ENCODE measurements around the gene GPR75.

The GPR75 gene

GRCh38 chr2:53859206-53860181, at the start of gene GPR75:
Gene GPR75, minus strand, starts transcription at chr2:53859967. Its CDS starts 5,211 bp downstream, at chr2:53854756.
- DNase-seq (ENCODE audit: low spot score): peak; percentile 82

DNA sequence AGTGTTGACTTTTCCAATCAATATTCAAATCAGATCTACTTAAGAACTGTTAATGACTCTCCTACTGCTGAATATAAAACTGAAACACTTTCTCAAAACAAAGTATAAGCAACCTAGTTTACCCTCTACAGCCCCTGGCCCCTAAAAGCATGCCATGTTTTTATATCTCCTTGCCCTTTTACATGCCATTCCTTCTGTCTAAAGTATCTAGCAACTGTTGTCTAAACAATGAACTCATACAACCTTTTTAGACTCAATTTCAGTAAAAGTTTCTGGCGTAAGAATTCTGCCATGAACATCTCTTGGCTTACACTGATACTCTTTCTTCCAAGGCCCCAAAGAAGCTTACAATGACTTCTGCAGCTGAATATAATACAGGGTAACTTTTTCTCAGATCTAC, 47.8 kb upstream of the GPR75 start:
- no peak for DNase-seq (ENCODE audit: low spot score)

GRCh38 chr2:53905396-53905795, 45.6 kb upstream of the GPR75 start:
- no peak for DNase-seq (ENCODE audit: low spot score)

DNA sequence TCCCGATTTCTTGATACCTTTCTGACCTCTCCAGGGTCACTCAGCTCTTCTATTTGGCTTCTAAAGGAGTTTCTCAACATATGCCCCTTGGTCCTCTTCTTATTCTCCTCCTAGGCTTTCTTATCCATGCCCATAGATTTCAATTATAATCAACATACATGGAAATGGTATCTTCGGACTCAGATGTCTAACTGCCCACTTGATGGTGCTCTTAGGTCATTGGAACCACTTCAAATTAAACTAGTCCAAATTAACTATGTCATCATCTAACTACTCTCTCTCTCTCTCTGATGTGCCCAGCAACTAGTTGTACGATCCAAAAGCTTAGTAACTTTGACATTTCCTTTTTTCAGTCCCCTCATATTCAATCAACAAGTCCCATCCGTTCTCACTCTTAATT, 43.2 kb upstream of the GPR75 start:
- no peak for DNase-seq (ENCODE audit: low spot score)

DNA sequence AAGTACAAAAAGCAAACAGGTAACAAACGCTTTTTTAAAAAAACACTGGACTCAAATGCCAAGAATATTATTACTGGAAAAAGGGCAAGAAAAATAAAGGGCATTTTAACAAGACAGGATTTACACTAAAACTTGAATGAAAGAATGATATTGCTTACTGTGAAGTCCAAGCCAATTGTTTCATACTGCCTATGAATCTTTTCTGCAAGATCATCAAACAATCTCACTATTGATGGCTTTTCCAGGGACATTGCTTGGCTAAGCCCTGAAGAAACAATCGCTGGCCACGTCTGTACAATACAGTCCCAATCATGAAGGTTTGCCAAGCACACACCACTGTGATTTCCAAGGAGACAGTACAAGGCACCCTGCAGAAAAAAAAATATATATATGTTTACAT, 41.4 kb upstream of the GPR75 start:
- no peak for DNase-seq (ENCODE audit: low spot score)

DNA sequence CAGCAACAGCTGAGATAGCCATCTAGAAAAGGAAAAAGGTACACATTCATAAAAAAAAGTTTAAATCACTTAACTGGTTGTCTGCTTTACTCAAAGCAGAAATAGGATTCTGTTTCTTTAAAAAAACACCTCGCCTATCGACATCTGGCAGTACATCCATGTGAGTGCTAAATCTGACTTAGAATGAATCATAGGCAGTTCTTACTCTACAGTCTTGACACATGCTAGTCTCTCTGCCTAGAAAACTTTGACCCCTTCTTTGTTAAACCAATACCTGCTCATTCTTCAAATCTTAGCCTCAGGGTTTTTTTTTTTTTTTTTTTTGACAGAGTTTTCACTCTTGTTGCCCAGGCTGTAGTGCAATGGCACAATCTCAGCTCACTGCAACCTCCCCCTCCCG, 37.1 kb upstream of the GPR75 start:
- peak; percentile 30 for DNase-seq (ENCODE audit: low spot score)

GRCh38 chr2:53886406-53887280, 26.9 kb upstream of the GPR75 start:
- DNase-seq (ENCODE audit: low spot score): no peak

GRCh38 chr2:53884883-53885282, 25.1 kb upstream of the GPR75 start:
- DNase-seq (ENCODE audit: low spot score): no peak

DNA sequence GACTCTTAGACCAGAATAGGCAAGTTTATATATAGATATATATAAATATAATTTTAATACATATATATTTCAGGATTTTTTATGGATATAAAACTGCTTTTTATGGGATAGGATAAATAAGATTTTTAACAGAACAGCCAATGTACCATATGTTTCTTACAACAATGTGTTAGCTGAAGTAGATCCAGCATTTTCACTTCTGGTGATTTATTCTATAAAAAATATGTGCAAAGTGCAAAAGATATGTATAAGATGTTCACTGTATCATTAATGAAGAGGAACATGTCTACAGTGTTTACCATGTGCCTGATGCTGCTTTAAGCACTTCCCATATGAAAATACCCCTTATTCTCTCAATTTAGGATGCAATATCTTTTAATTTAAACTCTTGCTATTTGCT, 22.2 kb upstream of the GPR75 start:
- no peak for DNase-seq (ENCODE audit: low spot score)

DNA sequence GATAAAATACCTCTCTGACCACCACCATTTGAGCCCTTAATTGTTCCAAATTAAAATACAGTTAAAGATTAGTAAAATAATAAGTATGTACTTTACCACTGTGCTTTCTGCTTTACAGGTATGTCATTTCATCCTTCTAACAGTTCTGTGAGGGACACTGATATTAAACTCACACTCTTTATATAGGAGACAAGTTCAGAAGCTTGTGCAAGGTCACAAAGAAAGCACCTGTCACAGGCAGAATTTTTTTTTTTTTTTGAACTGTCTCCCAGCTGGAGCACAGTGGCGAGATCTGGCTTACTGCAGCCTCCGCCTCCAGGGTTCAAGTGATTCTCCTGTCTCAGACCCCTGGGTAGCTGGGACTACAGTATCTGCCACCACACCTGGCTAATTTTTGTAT, 21.6 kb upstream of the GPR75 start:
- no peak for DNase-seq (ENCODE audit: low spot score)

DNA sequence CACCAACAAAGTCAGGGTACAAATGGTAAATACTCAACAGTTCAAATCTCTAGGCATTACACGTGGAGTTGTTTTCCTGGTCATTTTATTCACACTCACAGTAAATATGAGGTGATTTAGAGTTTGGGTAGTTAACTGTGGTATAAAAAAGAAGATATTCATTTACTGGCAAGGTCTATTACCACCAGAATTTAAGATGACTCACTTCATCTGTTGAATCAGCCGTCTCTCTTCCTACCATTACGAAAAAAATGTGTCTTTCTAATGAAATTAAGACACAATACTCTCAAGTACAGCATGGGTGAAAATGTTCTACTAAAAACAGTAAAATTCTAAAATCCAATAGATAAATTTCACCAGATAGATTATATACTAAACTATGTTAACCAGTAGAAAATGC, 21.0 kb upstream of the GPR75 start:
- peak; percentile 22 for DNase-seq (ENCODE audit: low spot score)

DNA sequence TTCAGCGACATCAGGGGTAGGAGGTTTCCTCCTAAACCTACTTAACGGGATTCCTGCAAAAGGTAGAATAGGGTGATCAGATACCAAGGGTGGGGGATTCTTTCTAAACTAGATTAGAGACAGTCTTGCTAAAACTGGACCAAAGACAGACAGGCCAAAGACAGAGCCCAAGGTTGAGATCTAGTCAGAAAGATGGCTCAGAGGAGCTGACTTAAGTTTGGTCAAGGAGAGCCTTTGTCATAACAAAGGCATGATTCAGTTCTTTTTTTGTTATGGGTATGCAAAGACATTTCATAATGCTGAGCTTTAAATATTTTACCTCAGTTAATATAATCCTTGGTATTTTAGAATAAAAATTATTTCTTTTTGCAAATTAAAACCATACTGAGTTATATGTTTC, 17.8 kb upstream of the GPR75 start:
- no peak for DNase-seq (ENCODE audit: low spot score)

DNA sequence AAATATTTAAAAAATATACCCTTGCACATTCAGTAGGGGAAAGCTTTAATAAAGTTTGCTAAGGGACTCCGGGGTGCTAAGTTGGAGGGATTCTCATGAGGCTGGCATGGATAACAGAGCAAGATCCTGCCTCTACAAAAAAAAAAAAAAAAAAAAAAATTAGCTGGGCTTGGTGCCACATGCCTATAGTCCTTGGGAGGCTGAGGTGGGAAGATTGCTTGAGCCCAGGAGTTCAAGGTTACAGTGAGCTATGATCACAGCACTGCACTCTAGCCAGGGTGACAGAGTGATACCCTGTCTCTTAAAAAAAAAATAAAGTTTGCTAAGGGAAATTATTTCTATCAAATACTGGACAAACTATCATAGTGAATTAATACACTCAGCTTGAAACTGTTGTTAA, 17.3 kb upstream of the GPR75 start:
- DNase-seq (ENCODE audit: low spot score): no peak

DNA sequence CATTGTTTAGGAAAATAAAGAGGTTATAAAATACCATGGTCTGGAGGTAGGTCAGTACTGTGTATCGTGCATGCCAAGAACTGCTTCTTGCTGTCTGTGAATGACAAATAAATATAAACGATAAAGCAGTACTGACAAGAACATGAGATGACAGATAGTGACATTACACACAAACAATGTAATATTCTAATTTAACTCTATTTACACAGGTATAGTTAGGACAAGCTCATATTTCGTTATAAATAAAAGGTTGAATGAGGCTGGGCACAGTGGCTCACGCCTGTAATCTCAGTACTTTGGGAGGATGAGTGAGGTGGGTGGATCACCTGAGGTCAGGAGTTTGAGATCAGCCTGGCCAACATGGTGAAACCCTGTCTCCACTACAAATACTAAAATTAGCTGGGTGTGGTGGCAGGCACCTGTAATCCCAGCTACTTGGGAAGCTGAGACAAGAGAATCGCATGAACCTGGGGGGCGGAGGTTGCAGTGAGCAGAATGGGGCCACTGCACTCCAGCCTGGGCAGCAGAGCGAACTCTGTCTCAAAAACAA, 14.7 kb upstream of the GPR75 start:
- DNase-seq (ENCODE audit: low spot score): no peak

DNA sequence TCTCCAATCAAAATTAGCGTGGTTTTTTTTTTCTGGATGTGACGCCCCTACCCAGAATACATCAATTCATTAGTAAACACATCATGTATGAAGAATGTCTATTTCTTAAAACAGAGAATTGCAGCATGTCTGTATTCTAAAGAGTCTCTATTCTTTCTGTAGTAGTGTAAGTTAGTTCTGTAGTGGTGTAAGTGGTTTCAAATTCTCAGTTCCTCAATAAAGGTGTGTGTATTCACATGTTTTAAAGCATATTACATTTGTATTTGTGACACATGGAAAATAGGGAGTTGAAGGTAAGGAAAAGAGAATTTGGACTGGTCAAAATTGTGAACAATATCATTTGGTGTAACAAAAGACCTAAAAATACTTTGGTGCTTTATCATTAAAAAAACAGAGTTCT, 8.0 kb upstream of the GPR75 start:
- no peak for DNase-seq (ENCODE audit: low spot score)

GRCh38 chr2:53867169-53867568, 7.4 kb upstream of the GPR75 start:
- no peak for DNase-seq (ENCODE audit: low spot score)

GRCh38 chr2:53865962-53866361, 6.2 kb upstream of the GPR75 start:
- DNase-seq (ENCODE audit: low spot score): no peak

- DNase-seq (ENCODE audit: low spot score): no peak
These were observed 5.5 kb upstream of the GPR75 start for GRCh38 chr2:53865264-53865663.

GRCh38 chr2:53863538-53864227, 3.9 kb upstream of the GPR75 start:
- no peak for DNase-seq (ENCODE audit: low spot score)

- no peak for DNase-seq (ENCODE audit: low spot score)
These were observed 2.1 kb upstream of the GPR75 start for GRCh38 chr2:53861824-53862223.

DNA sequence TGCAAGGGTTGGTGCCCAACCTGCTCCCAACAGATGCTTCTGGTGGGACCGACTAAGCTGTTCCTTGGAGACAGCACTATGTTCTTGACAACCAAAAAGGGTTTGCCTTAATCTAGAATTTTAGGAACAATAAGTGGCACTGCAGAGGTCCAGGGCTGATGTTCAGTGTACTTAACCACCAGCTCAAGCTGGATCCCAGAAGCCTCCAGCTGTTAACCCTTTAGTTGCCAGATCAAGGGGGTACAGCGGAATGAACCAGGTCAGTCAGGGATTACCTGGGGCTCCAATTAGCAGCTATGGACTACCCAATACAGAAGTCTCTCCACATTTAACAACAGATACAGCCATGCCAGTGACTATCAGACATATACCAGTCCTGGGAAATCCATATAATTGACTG, 3.5 kb downstream of the GPR75 start:
- no peak for DNase-seq (ENCODE audit: low spot score)

- no peak for DNase-seq (ENCODE audit: low spot score)
These were observed 5.1 kb downstream of the GPR75 start for GRCh38 chr2:53854678-53855077.
